ENCODE data around the gene METTL2A.

- TF ChIP-seq CTCF (IDR thresholded peaks at IDR 0.05) = no peak
- TF ChIP-seq EP300 (IDR thresholded peaks at IDR 0.05) = no peak
- TF ChIP-seq POLR2A (IDR thresholded peaks at IDR 0.05; ENCODE audit: low read depth) = no peak
Measured at GRCh38 chr17:62381561-62381960, 42.1 kb upstream of the METTL2A start.

Data from esophagus muscularis mucosa (tissue), 4 donors.